Measurements from ENCODE around the gene TRIM33.
"Not testable (repeated sequence)": the region's sequence is repeated elsewhere in the genome, so short reads cannot be mapped to it uniquely, and the experiment has no call there.

The TRIM33 gene

GRCh38 chr1:114390960-114391359 lies 120.0 kb downstream of the TRIM33 start:
- no peak for DNase-seq

GRCh38 chr1:114390361-114390760 lies 120.6 kb downstream of the TRIM33 start:
- DNase-seq = no peak

DNA sequence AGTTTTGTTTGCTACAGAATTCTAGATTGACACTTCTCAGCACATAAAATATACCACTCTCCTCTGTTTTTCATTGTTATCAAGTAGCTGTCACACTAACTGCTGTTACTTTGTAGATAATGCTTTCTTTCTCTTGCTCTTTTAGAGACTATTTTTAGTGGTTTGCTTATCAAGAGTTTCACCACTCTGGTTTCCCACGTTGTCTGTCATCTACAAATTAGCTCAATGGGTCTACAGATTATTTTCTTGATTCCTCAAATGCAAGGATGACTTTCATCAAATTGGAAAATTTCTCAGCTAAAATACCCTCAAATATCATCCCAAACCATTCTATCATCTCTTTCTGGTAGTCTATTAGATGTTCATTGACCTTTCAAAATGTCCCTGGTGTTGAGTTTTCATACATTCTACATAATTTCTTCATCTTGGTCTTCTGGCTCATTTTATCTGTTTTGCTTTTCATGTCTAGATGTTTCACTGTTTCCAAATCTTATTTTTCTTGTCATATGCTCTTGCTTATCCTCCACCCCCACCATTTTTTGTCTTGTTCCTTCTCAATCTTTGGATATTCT lies 122.5 kb downstream of the TRIM33 start:
- no peak for DNase-seq

- not testable (repeated sequence) for DNase-seq
Measured at GRCh38 chr1:114387585-114387984, 123.4 kb downstream of the TRIM33 start.

DNA sequence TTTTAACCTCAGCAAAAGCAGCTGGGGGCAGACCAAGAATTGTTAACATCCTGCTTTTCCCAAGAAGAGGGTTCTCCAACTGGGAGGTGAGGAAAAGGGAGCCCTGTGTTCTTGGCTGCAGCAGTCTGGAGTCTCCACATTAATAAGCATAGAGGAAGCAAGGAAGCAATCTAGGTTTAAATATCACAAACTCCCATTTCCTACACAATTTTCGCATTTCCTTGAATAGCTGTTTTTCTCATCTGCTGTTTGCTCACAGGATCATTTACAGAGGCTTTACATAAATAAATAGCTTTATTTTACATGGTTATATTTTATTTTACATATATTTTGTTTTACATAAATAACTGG lies 124.0 kb downstream of the TRIM33 start:
- DNase-seq = no peak

DNA sequence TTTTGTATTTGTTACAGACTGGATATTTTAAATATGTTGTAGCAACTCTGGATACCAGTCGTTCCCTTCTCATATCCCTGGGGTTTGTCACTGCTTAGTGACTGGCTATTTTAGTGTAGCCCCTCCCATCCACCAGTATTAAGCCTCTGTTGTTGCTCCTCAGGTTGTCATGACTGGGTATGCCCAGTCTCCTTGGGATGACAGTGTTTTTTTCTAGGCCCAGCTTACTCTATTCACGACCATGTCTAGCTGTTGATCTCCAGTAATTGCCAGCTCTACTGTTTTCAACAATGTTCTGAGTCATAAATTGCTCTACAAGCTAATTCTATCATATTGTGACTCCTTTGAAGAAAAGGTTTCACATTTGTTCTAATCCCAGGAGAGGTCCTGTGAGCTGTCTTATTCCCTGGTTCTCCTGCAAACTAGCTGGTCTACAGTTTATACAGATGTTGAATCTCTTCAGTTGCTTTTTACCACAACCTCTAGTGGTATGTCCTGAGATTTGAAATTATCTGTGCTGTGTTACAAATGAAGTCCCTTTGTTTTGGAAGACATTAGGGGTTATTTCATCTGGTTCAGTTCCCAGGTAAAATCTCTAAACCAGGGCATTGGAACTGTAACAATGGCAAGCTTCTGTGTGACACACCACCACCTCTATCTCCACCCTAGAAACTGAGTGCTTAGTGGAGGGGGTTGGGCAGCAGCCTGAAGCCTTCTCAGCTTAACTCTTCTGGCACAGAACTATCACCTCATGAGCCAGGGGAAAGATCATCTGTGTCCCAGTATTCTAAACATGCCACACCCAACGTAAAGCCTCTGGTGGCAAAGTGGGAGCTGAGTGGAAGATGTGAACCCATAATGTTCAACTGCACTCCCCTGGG lies 124.6 kb downstream of the TRIM33 start:
- no peak for DNase-seq

DNA sequence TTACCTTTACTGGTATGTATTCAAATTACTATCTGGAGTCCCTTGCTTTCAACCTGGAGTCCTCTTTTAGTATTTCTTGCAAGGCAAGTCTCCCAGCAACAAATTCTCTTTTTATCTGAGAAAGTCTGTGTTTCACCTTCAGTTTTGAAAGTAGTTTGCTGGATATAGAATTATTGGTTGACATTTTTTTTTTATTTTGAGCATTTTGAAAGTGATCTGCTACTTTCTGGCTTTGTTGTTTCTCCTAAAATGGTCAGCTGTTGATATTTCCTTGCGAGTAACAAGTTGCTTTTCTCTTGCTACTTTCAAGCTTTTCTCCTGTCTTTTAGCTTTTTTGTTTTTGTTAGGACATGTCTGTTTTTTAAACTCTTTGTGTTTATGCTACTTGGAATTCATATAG lies 126.1 kb downstream of the TRIM33 start:
- no peak for DNase-seq

- no peak for DNase-seq
Measured at GRCh38 chr1:114379987-114380386, 131.0 kb downstream of the TRIM33 start.

GRCh38 chr1:114379358-114379757 lies 131.6 kb downstream of the TRIM33 start:
- DNase-seq = no peak

DNA sequence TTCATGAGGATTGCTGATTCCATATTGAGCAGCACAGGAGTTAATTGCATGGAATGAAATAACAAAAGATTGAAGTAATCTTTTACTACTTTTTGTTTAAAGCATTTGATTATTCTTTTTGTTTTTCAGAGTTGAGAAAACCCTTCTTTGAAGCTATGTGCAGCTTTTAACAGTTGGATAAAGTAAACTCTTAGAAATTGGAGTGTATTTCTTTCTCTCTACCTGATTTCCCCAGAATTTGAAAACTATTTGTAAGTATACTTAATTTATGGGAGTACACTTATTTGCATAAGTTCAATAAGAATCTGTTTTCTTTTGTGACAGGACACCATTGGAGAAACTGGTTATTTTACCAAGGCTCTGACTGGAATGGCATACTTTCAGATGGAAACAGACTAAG lies 133.6 kb downstream of the TRIM33 start:
- DNase-seq = no peak

DNA sequence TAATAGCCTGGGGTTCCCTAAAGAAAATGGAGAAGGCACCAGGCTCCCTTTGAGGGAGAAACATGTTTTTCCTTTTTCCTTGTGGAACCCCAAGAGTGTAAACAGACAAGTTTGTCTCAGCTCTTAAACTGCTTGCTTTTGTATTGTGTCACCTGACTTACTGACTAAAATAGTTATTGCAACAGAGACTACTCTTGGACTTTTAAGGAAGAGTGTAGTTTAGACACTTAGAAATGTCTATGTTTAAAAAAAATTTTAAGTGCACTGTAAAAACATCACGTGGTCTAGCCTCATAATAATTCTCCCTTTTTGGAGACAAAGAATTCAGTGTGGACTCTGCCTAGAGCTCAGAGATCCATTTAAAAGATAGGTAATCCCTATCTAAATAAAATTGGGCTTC lies 141.1 kb downstream of the TRIM33 start:
- DNase-seq = no peak

- not testable (repeated sequence) for DNase-seq
Measured at GRCh38 chr1:114369266-114369919, 141.6 kb downstream of the TRIM33 start.

GRCh38 chr1:114368560-114369255 lies 142.3 kb downstream of the TRIM33 start:
- no peak for DNase-seq

- no peak for DNase-seq
Measured at GRCh38 chr1:114367810-114368209, 143.2 kb downstream of the TRIM33 start.

- not testable (repeated sequence) for DNase-seq
Measured at GRCh38 chr1:114363230-114363629, 147.8 kb downstream of the TRIM33 start.

GRCh38 chr1:114359791-114360190 lies 151.2 kb downstream of the TRIM33 start:
- no peak for DNase-seq

DNA sequence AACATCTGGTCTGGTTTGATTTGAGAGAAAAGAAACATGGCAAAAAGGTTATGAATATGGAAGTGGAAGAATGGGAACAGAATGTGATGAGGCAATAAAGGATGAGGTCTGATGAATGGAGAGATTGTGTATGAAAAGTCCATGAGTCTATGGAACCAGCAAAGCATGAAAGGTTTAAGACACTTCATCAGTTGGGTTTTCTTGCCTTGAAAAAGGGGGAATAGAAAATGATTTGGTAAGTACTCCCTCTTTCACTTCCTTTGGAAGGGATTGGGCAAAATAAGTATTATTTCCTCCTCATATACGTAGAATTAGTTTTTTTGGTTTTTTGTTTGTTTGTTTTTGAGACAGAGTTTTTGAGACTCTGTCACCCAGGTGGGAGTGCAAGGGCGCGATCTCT lies 155.8 kb downstream of the TRIM33 start:
- DNase-seq = no peak

DNA sequence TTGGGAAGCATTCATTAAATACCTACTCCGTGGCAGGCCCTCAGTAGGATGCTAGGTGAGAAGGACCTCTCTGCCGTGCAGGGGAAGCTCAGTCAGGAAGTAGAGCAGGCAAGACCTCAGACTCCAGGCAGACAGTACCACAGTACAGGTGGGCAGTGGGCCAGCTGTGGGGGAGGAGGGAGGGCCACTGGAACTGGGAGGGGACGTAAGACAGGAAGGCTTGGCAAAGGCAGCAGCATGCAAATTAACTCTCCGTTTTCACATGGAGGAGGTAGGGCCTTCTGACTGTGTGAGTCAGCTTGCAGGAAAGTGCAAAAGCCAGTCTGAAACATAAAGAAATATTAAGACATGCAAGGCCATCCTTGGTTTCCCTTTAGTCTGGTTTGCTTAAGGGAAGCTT lies 157.7 kb downstream of the TRIM33 start:
- no peak for DNase-seq

- peak; percentile 6 for DNase-seq
Measured at GRCh38 chr1:114352797-114353196, 158.2 kb downstream of the TRIM33 start.

DNA sequence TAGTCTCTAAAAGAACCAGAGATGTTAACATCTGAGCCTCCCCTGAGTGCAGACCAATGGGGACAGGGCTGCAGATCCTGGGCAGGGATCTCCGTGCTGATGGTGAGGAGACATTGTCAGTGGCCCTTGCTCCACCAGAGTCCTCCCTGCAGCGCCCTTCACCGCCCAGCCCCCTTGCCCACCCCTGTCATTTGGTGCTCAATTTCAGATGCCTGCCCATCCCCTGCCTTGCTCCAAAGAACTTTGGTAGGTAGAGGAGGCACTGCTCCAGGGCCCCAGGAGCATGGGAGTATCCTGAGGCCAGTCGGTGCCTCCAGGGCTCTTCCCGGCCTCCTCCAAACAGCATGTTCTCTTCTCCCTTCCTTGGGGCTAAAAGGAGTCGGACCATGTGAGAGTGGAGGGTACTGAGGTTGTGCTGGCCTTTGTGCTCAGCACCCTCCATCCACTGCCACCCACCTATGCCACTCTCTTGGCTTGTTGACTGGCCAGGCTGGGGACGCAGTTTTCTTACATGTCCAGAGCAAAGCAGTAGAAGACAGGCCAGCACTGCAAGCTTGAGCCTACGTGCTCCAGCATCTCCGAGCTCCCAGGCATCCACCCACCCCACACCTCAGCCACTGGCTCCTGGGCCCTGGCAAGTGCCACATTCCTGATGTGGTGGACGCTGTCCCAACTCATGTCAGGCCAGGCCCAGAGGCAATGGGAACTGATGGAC lies 160.1 kb downstream of the TRIM33 start:
- DNase-seq = no peak

- no peak for DNase-seq
Measured at GRCh38 chr1:114349891-114350605, 161.0 kb downstream of the TRIM33 start.

Data from NCI-H345 (cell line).